Stomach (tissue), 9 donors: ENCODE measurements around the gene MEOX2. TPM values are rescaled to one million over a fixed set of nuclear protein-coding genes. Genes with fewer than 3 reads are reported as not detected.

Experiments
- DNase-seq, 2 donors: peaks; one replicate each; pipeline versions ENCODE4 v3.0.0 to v3.0.0-alpha.2; 2013 to 2019
- H3K27ac ChIP-seq, 5 donors: fragments of 200-600 bp in 4 of 5; sonication (generic) in 4 of 5; one replicate each; pipeline ENCODE4 v1.5.1; 2013 to 2019; ENCODE audit warnings: mild to moderate bottlenecking in 1 of 5, moderate library complexity in 1 of 5
- H3K27me3 ChIP-seq, 3 donors: fragments of 200-600 bp; sonication (generic); one replicate each; pipeline ENCODE4 v1.5.1; 2017 to 2019; ENCODE audit warnings: mixed run types in 1 of 3
- H3K36me3 ChIP-seq, 4 donors: fragments of 200-600 bp; sonication (generic); 1 replicate in 3 of 4; 2 replicates in 1 of 4; pipeline ENCODE4 v1.5.1; 2016 to 2019
- H3K4me1 ChIP-seq, 4 donors: fragments of 200-600 bp; sonication (generic); one replicate each; pipeline ENCODE4 v1.5.1; 2016 to 2019
- H3K4me3 ChIP-seq, 4 donors: fragments of 200-600 bp; sonication (generic) in 3 of 4; one replicate each; pipeline ENCODE4 v1.5.1; 2016 to 2019; ENCODE audit warnings: mild to moderate bottlenecking in 1 of 4
- H3K9me3 ChIP-seq, 4 donors: fragments of 200-600 bp; sonication (generic); one replicate each; pipeline ENCODE4 v1.5.1; 2016 to 2019
- CTCF ChIP-seq, 7 experiments: fragments of 450-650 bp in 4 of 7; fragments of 200-600 bp in 3 of 7; sonication (generic) in 3 of 7; IDR thresholded peaks; one replicate each; pipeline ENCODE4 v1.5.1; 2016 to 2019; ENCODE audit warnings: antibody characterized with exemption in 7 of 7, control low read depth in 2 of 7, mild to moderate bottlenecking in 1 of 7
- EP300 ChIP-seq: sonication (generic); formaldehyde crosslinking; IDR thresholded peaks from one replicate; pipeline ENCODE4 v1.6.1; 2017; ENCODE audit warnings: antibody characterized with exemption
- POLR2A ChIP-seq, 4 donors: fragments of 450-650 bp; IDR thresholded peaks; one replicate each; pipeline ENCODE4 v1.6.1; 2016; ENCODE audit warnings: antibody characterized with exemption in 4 of 4, control low read depth in 2 of 4, mild to moderate bottlenecking in 1 of 4, moderate library complexity in 1 of 4
- POLR2AphosphoS5 ChIP-seq, 3 donors: sonication (generic); formaldehyde crosslinking; IDR thresholded peaks; one replicate each; pipeline ENCODE4 v1.6.1; 2016; ENCODE audit warnings: antibody characterized with exemption in 3 of 3
- WGBS, 5 donors: extraction: QIAGEN DNeasy Blood & Tissue Kit in 3 of 5; methylation state at CpG; one replicate each; pipeline versions ENCODE4 v1.1.5 to v1.1.7; 2013 to 2018; 5-methylcytosine and 5-hydroxymethylcytosine counted together
- intact Hi-C: fragments of 100-400 bp; cut with DNase I; formaldehyde crosslinking; loops from one replicate; pipeline ENCODE4 v1.15.1; 2023; ENCODE audit warnings: low total_unique reads
- polyA plus RNA-seq, 3 donors: library from polyadenylated mRNA; stranded (reverse); fragments of 200-250 nt; gene quantifications; one replicate each; pipeline ENCODE4 v1.2.3, GENCODE V29; 2013
- total RNA-seq, 5 donors: library from RNA; depleted of rRNA; stranded (reverse); fragments of >200 nt; gene quantifications; one replicate each; pipeline versions ENCODE4 v1.1.0 to v1.2.3, GENCODE V29; 2014 to 2016
- donor health status: healthy with polysubstance abuse.
- donor health status: Bipolar disorder and iron deficiency.
- donor health status: healthy.

The MEOX2 gene
- total and polyA plus RNA-seq, 8 donors, result 0.12 to 13.8 (median 0.57) TPM; not detected in 4

GRCh38 chr7:15621468-15621867, 65.0 kb downstream of the MEOX2 start:
- H3K27ac ChIP-seq, result no peak overlapping the region
- whole genome bisulfite sequencing, 5 donors, result 88 to 94% (median 91%) methylated on average over 2 of the region's 2 CpGs
- H3K36me3 ChIP-seq, result no peaks in the 10 kb centered on the region
- TF ChIP-seq CTCF (IDR thresholded peaks at IDR 0.05) (no peak), POLR2AphosphoS5 (IDR thresholded peaks at IDR 0.05) (no peak), EP300 (no peak), POLR2A (IDR thresholded peaks at IDR 0.05) (no peak)
- DNase-seq, result no peak
- H3K4me3 ChIP-seq, result no peak overlapping the region
- H3K9me3 ChIP-seq, result no peaks in the 10 kb centered on the region
- H3K4me1 ChIP-seq, result no peaks in the 10 kb centered on the region
- H3K27me3 ChIP-seq, result no peaks in the 10 kb centered on the region
- intact Hi-C loops, result no loop called here

- no peaks in the 10 kb centered on the region for H3K9me3 ChIP-seq
- H3K27me3 ChIP-seq, result no peaks in the 10 kb centered on the region
- H3K36me3 ChIP-seq, result no peaks in the 10 kb centered on the region
- no peak for DNase-seq
- intact Hi-C loops, result no loop called here
- no peak overlapping the region for H3K27ac ChIP-seq
- no peak for TF ChIP-seq POLR2AphosphoS5 (IDR thresholded peaks at IDR 0.05)
- no peak for TF ChIP-seq CTCF (IDR thresholded peaks at IDR 0.05)
- TF ChIP-seq POLR2A (IDR thresholded peaks at IDR 0.05), result no peak
- no peak for TF ChIP-seq EP300
- no peak overlapping the region for H3K4me3 ChIP-seq
- 59 to 68% (median 64%) methylated on average over 6 of the region's 6 CpGs for WGBS, 5 donors
- H3K4me1 ChIP-seq, result no peaks in the 10 kb centered on the region
Observed at GRCh38 chr7:15620491-15621185, 65.8 kb downstream of the MEOX2 start.

- Histone ChIP-seq H3K9me3 (no peaks in the 10 kb centered on the region), H3K27ac (no peak overlapping the region), H3K4me3 (no peak overlapping the region), H3K36me3 (no peaks in the 10 kb centered on the region), H3K4me1 (no peaks in the 10 kb centered on the region), H3K27me3 (no peaks in the 10 kb centered on the region)
- DNase-seq, result no peak
- 84 to 96% (median 91%) methylated on average over 2 of the region's 2 CpGs for WGBS, 5 donors
- intact Hi-C loops, result no loop called here
- TF ChIP-seq CTCF (IDR thresholded peaks at IDR 0.05) (no peak), EP300 (no peak), POLR2AphosphoS5 (IDR thresholded peaks at IDR 0.05) (no peak), POLR2A (IDR thresholded peaks at IDR 0.05) (no peak)
Observed at GRCh38 chr7:15618275-15618674, 68.2 kb downstream of the MEOX2 start.

GRCh38 chr7:15612205-15612604, 74.3 kb downstream of the MEOX2 start:
- H3K4me3 ChIP-seq, result no peak overlapping the region
- H3K36me3 ChIP-seq, result no peaks in the 10 kb centered on the region
- H3K9me3 ChIP-seq, result no peaks in the 10 kb centered on the region
- intact Hi-C loops, result no loop called here
- TF ChIP-seq POLR2AphosphoS5 (IDR thresholded peaks at IDR 0.05), result no peak
- no peak overlapping the region for H3K27ac ChIP-seq
- DNase-seq, result no peak
- no peaks in the 10 kb centered on the region for H3K27me3 ChIP-seq
- 66 to 78% (median 75%) methylated on average over 8 of the region's 8 CpGs for WGBS, 5 donors
- no peaks in the 10 kb centered on the region for H3K4me1 ChIP-seq

GRCh38 chr7:15610503-15610902, 76.0 kb downstream of the MEOX2 start:
- Histone ChIP-seq H3K4me1 (no peaks in the 10 kb centered on the region), H3K27me3 (no peaks in the 10 kb centered on the region), H3K4me3 (no peak overlapping the region), H3K9me3 (no peaks in the 10 kb centered on the region), H3K36me3 (no peaks in the 10 kb centered on the region), H3K27ac (no peak overlapping the region)
- no peak for TF ChIP-seq POLR2A (IDR thresholded peaks at IDR 0.05)
- no peak for TF ChIP-seq CTCF (IDR thresholded peaks at IDR 0.05)
- no peak for TF ChIP-seq POLR2AphosphoS5 (IDR thresholded peaks at IDR 0.05)
- TF ChIP-seq EP300, result no peak
- intact Hi-C loops, result no loop called here
- 70 to 85% (median 74%) methylated on average over 2 of the region's 2 CpGs for WGBS, 5 donors
- no peak for DNase-seq
